T47D (cell line): ENCODE data around the gene GRIN2A.

Experiments used
- DNase-seq, 2 experiments: peaks; one replicate each; pipeline versions ENCODE4 v3.0.0 to v3.0.0-alpha.2; 2011 to 2012; ENCODE audit warnings: low read depth in 1 of 2, low spot score in 1 of 2
- JUND ChIP-seq: IDR thresholded peaks from 2 replicates; pipeline ENCODE4 v1.6.1; 2012; ENCODE audit warnings: low read depth
- in situ Hi-C: cut with HindIII; loops from 2 replicates; pipeline ENCODE4 v1.10.0; 2016; ENCODE audit warnings: low sequenced_read_pairs, low pct_unique_long_range_greater_than_20kb

The GRIN2A gene

DNA sequence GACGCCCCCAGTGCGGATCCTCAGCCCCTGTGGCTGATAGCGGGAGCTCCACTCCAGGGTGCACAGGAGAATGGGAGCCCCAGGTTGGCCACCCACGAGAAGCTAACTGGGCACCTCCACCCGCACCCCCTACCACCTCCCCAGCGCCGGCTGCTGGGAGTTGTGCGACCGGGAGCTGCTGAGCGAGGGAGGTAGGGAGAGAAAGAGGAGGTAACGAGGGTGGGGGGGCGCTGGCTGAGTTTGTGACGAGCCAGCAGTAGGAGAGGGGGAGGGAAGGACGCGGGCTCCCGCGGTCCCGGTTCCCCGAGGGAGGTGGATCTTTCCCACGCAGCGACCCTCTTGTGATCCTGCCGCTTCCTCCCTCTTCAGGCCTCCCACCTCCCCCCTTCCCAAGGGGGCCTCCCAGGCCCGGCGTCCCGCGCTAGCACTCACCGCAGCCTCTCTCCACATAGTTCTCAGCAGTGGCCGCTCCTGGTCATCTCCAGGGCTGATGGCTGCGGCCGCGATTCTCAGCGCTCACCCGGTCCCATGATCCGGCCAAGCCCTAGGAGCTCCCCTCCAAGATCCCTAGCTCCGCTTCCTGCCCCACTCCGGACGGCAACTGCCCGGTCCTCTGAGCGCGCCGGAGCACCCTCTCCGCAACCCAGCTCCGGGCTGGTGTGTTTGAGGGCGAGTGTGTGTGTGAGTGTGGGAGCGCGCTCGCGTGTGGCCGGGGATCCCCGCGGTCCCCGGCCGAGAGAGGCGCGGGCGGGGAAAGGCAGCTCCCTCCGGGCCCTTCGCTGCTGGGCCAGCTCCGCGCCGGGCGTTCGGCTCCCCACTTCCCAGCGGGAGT, at the start of gene GRIN2A:
Gene GRIN2A, minus strand, starts transcription at position 207 of the 832 bp plus-strand sequence. CDS start 2,017 bp downstream, outside the sequence.
- no peak for DNase-seq
- in situ Hi-C loops = no loop called here
- no peak for TF ChIP-seq JUND

DNA sequence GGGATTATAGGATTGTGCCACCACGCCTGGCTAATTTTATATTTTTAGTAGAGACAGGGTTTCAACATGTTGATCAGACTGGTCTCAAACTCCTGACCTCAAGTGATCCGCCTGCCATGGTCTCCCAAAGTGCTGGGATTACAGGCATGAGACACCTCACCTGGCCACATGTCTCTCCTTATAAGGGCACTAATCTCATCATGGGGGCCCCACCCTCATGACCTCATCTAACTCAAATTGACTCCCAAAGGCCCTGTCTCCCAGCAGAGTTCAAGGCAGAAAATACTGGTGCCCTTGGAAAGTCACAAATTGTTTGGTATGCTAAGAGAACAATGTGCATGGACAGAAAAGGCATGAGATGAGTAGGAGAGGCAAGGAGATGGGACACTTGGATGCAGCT, 49.3 kb upstream of the GRIN2A start:
- no peak for DNase-seq
- in situ Hi-C loops = no loop called here
- TF ChIP-seq JUND = no peak

DNA sequence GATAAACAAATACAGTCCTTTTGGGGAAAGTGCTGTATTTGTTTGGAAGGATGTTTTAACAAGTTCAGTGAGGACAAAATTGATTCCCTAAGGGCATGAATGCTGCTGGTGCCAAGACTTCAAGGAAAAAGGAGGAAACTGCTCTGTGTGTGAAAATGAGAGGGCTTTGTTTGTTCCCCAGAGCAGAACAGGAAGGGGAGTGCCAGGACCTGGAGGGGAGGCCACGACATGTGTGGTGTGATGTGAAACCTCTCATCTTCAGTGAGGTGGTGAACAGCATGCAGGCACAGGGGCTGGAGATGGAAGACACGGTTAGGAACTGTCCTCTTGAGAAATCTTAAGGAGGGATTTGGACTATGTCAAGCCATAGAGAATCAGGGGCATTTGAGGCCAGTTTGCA, 46.6 kb upstream of the GRIN2A start:
- TF ChIP-seq JUND = no peak
- DNase-seq = peak in 1 of 2 experiments; percentile 33
- in situ Hi-C loops = no loop called here

DNA sequence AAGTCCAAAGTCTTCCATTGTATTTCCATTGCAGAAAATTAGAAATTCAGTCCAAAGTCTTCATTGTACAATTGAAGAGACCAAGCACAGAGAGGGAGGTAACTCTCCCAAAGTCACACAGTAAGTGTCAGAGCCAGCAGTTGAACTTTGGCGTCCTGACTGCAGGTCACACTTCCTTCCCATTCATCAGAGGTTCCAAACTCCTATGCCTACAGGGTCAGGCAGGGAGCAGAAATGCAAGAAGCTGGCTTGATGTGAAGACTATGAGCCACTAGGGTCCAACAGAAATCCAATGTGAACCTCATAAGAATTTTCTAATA, 44.7 kb upstream of the GRIN2A start:
- TF ChIP-seq JUND = no peak
- in situ Hi-C loops = no loop called here
- DNase-seq = no peak

DNA sequence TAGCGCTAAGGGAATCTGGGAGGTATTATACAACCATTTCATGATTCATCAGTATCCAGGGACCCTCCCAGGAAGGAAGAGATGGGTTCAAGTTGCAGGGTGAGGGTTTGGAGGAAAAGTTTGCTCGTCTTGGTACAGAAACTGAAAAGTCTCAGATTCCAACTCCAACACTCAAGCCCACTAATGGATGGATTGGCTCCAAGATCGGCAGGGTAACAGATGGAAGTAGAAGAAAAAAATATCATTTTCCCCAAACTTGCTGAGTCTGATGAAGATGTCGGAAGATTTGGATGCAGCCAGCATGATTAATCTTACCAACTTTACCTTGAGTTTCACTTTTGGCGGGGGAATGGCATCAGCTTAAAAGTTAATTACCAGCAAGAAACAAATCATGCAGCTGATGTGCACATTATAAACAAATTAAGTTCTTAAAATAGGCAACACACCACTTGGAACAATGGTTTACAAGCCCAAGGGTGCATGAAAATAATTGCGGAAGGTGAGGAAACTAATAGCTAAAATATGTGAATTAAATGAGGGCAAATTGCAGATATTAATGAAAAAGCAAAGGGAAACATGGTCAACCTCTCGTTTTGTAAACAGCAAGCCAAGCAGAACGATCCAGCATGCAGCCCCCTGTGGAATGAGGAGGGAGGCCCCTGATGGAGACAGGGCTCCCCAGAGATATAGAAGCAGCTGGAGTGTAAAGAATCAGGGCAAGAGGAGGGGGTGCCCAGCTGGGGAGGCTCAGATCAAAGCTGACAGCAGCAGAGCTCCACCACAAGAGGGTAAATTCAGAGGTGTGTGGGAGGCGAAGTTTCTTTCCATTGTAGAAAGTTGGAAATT, 44.1 kb upstream of the GRIN2A start:
- in situ Hi-C loops = no loop called here
- no peak for DNase-seq
- TF ChIP-seq JUND = no peak

DNA sequence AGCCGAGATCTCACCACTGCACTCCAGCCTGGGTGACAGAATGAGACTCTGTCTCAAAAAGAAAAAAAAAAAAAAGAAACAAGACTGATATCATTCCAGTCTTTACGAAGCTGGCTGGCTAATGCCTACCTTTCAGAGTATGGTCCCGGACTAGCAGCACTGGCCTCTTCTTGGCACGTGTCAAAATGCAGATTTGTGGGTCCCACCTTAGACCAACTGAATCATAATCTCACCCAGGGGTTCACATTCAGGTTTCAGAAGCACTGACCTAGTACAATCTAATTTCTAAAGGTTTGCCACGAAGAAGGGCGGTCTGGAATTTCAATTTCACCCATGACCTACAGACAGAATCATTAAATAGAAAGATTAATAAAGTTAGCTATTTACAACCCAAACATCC, 43.4 kb upstream of the GRIN2A start:
- DNase-seq = no peak
- no peak for TF ChIP-seq JUND
- in situ Hi-C loops = no loop called here

DNA sequence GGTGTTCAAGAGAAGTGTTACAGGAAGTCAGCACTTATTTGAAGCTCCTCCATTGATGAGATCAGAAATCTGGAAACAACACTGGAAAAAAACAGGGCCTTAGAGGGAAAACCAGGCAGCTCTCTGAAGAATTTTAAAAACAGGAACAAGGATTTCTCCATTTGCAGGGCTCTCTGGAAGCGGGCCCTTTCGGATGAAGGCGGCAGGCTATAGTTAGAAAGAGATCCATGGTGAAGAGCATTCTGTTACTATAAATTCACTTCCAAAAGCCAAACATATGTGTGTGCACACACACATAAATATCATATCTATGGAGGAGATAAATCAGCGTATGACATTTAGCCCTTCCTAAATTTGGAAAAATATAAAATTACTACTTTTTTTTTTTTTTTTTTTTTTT, 42.6 kb upstream of the GRIN2A start:
- DNase-seq = no peak
- TF ChIP-seq JUND = no peak
- in situ Hi-C loops = no loop called here

DNA sequence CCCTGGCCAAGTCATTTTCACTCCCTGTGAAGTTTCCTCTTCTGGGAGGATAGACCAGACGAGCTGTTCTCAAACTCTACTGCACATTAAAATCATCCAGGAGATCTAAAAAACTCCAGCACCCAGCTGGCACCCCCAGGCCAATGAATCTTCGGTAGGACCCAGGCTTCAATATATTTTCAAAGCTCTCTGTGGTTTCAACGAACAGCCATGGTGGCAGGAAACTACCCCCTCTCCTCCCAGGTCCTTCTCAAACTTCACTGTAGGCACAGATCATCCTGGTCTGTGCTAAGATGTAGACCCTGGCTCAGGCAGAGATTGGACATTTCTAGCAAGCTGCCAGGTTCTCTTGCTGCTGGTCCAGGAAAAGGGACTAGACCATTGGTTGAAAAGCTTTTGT, 38.7 kb upstream of the GRIN2A start:
- in situ Hi-C loops = no loop called here
- no peak for DNase-seq
- no peak for TF ChIP-seq JUND

DNA sequence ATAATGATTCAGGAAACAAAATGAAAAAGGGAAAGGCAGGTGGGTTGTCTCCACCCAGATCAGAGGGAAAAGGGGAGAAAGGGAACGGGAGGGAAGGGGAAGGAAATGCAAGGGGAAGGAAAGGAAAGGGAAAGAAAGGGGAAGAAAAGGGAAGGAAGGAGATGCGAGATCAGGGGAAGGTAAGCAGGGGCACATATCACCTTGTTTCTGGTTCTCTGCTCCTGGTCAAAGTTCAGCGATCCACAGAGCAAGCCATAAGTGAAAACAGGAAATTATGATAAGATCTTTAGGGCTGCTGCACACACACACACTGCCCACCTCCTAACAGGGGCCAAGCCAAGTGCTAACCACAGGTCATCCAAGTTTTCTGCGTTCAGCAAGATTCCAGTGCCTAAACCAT, 37.5 kb upstream of the GRIN2A start:
- no peak for TF ChIP-seq JUND
- no peak for DNase-seq
- in situ Hi-C loops = no loop called here

DNA sequence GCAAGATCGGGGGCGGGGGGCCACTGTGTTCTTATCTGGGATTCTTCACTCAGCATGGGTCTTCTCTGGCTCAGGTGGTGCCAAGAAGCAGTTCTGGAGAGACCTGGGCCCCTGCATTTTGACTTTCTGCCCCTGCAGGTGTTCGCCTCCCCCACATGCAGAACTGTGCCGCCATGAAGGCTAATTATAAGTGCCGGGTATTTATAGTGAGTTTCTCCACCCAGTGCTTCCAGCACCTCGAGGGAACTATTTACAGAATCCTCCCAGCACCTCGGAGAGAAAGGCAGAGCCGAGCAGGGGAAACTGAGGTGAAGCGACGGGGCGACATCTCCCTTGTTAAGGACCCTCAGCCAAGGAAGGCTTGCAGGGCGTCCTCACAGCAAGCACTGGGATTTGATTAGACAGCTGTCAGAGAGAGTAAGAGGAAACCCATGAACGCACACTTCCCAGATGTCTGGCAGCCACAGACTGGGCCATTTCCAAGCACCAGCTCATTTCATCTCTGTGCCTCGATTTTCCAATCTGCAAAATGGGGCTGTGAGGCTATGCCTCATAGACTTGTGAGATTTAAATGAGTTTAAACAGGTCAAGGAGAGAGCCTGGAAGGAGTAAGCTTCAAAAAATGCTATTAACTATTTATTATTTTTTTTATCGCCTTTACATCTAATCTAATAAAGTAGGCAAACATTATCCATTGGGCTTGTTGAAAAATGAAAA, 36.4 kb upstream of the GRIN2A start:
- in situ Hi-C loops = no loop called here
- no peak for TF ChIP-seq JUND
- DNase-seq = no peak

DNA sequence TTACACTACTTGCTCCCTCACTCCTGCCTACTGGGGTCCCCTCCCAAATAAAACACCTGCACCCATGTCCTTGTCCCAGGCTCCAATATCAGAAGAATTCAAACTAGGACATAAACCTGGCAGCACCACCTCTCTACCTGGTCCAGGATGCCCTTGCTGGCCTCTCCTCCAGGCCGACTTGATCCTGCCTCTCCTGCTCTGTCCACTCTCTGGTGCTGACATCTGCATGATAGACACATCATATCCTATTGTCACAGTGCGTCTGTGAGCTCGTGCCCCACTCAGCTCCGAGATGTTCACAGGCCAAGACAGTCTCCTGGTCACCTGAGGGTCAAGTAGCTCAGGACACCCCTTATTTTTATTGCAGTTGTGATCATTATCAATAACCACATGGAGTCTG, 31.5 kb upstream of the GRIN2A start:
- no peak for TF ChIP-seq JUND
- no peak for DNase-seq
- in situ Hi-C loops = no loop called here

DNA sequence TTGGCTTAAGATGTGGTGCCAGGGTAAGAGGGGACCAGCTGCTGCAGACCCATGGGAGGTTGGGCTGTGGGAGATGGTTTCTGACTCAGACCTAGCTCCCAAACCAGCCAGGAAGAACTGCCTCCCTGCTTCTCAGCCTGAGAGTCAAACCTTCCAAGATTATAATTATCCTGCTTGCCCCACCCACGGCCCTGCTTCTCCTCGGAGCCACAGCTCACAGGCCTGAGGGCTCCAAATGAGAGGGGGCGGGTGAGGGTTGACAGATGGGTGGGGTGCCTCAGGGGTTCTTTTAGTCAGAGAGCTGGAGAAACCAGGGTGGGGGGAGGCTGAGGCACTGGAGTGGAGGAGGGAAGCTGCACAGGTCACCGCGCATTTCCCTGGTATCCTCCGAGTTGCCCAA, 28.7 kb upstream of the GRIN2A start:
- no peak for TF ChIP-seq JUND
- no peak for DNase-seq
- in situ Hi-C loops = no loop called here

DNA sequence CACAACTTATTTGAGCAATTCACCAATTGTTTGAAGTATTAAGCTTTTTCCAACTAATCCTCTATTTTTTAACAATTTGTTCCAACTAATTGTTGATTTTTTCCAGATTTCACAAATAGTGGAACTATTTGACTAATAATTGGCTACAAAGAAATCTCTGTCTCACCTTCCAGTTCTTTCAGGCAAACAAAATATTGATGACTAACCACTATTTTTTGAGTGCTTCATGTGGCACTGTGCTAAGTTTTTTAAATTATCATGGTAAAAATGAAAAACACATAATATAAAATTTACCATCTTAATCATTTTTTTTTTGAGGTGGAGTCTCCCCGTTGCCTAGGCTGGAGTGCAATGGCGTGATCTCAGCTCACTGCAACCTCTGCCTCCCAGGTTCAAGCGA, 24.6 kb upstream of the GRIN2A start:
- no peak for TF ChIP-seq JUND
- in situ Hi-C loops = no loop called here
- DNase-seq = no peak
